Measurements from ENCODE around the gene RUNX2.

DNA sequence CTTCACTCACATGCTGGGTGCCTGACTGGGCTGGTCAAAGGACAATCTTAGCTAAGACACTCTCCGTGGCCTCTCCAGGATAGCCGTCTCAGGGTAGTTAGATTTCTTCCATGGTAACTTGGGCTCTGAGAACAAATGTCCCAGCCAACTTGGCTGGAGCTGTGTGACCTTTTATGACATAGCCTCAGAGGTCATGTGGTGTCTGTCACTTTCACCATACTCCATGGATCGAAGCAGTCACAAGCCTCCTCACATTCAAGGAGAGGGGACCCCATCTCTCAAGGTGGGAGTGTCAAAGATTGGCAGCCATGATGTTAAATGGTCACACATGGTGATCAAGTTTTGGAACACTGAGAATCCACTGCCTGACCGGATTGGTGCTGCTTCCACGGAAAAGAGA lies 240.5 kb downstream of the RUNX2 start:
- no peak for TF ChIP-seq POLR2AphosphoS5 (IDR thresholded peaks at IDR 0.05; ENCODE audit: low read depth, low read length)
- no peak for TF ChIP-seq POLR2A (IDR thresholded peaks at IDR 0.05; ENCODE audit: low read depth, low read length)
